C4-2B (cell line): Measurements from ENCODE around the gene GTF3C4.
A peak's percentile ranks its signal among the peaks of the same experiment; 100 is the strongest.

ENCODE experiments used
- H3K27ac ChIP-seq: fragments of 450-650 bp; 2 replicates; pipeline ENCODE4 v1.5.1; 2017
- ZFX ChIP-seq: fragments of 450-650 bp; IDR thresholded peaks from 2 replicates; pipeline ENCODE4 v1.6.1; 2017
- TF ChIP-seq, protein P1 (sequence below): fragments of 450-650 bp; conservative IDR thresholded peaks from 2 replicates; pipeline ENCODE4 v1.5.1; 2017; ENCODE audit warnings: mild to moderate bottlenecking

GTF3C4 gene, protein sequence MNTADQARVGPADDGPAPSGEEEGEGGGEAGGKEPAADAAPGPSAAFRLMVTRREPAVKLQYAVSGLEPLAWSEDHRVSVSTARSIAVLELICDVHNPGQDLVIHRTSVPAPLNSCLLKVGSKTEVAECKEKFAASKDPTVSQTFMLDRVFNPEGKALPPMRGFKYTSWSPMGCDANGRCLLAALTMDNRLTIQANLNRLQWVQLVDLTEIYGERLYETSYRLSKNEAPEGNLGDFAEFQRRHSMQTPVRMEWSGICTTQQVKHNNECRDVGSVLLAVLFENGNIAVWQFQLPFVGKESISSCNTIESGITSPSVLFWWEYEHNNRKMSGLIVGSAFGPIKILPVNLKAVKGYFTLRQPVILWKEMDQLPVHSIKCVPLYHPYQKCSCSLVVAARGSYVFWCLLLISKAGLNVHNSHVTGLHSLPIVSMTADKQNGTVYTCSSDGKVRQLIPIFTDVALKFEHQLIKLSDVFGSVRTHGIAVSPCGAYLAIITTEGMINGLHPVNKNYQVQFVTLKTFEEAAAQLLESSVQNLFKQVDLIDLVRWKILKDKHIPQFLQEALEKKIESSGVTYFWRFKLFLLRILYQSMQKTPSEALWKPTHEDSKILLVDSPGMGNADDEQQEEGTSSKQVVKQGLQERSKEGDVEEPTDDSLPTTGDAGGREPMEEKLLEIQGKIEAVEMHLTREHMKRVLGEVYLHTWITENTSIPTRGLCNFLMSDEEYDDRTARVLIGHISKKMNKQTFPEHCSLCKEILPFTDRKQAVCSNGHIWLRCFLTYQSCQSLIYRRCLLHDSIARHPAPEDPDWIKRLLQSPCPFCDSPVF

GRCh38 chr9:132670457-132671391 is at the start of gene GTF3C4:
TSS of gene GTF3C4 (plus strand) at chr9:132670464. CDS start at chr9:132670599, 135 bp downstream.
- H3K27ac ChIP-seq, result peak within 1 kb of the TSS; percentile 98
- TF ChIP-seq, protein P1, sequence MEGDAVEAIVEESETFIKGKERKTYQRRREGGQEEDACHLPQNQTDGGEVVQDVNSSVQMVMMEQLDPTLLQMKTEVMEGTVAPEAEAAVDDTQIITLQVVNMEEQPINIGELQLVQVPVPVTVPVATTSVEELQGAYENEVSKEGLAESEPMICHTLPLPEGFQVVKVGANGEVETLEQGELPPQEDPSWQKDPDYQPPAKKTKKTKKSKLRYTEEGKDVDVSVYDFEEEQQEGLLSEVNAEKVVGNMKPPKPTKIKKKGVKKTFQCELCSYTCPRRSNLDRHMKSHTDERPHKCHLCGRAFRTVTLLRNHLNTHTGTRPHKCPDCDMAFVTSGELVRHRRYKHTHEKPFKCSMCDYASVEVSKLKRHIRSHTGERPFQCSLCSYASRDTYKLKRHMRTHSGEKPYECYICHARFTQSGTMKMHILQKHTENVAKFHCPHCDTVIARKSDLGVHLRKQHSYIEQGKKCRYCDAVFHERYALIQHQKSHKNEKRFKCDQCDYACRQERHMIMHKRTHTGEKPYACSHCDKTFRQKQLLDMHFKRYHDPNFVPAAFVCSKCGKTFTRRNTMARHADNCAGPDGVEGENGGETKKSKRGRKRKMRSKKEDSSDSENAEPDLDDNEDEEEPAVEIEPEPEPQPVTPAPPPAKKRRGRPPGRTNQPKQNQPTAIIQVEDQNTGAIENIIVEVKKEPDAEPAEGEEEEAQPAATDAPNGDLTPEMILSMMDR, result no peak
- TF ChIP-seq ZFX, result peak; percentile 77

DNA sequence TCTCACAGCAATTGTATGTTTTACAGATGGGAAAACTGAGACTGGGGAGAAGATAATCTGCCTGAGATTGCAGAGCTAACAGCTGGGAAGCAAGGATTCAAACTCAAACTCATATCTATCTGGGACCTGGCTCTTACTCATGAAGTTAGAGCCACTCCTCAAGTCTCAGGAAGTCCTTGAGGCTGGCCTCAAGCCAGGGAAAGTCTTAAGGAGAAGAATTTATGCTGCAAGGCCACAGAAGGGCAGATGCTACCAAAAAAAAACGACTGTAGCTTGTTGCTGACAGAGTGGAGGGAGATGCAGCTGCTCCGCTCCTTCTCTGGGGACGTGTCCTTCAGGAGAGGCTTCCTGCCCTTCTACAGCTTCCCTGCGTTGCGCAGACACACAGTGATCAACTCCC is 48.1 kb upstream of the GTF3C4 start:
- TF ChIP-seq, protein P1, result no peak
- no peak for TF ChIP-seq ZFX
- no peak overlapping the region for H3K27ac ChIP-seq

DNA sequence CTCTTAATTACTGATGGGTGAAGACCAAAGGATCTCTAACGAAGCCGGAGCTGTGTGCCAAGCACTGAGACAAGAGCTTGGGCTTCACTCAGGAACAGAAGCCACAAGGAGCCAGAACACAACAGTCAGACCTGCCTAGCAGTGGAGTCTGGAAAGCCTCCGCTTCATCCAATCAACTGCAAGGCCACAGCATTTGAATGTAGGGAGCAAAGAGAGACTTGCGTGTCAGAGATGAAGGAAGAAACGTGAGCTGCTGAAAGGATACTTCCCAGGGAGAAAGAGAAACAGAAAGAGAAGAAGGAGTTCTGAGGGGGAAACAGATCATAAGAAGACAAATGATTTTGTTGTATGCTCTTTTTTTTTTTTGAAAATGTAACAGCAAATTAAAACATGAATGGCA is 44.0 kb upstream of the GTF3C4 start:
- no peak overlapping the region for H3K27ac ChIP-seq
- no peak for TF ChIP-seq ZFX
- TF ChIP-seq, protein P1, result no peak

- TF ChIP-seq ZFX, result no peak
- TF ChIP-seq, protein P1, result no peak
- no peak overlapping the region for H3K27ac ChIP-seq
Measured at GRCh38 chr9:132627106-132627505, 43.2 kb upstream of the GTF3C4 start.

DNA sequence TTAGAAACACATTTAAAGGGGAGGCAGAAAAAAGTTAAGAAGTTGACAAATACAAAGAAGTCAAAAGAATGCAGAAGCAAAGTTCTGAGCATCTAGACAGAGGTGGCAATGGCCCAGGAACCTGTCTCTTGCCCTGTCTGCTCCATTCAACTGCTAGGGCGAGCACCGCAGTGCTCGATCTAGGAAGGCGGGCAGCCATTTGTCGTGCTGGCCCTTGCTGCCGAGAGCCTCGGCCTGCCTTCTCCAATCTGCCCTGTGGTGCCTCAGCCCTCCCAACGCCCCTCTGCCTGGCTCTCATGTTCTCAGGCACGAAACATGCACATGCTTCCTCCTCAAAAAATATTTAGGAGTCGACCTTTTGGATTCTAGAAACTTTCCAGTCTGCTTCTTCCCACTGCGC is 42.7 kb upstream of the GTF3C4 start:
- no peak overlapping the region for H3K27ac ChIP-seq
- TF ChIP-seq, protein P1, result no peak
- no peak for TF ChIP-seq ZFX

DNA sequence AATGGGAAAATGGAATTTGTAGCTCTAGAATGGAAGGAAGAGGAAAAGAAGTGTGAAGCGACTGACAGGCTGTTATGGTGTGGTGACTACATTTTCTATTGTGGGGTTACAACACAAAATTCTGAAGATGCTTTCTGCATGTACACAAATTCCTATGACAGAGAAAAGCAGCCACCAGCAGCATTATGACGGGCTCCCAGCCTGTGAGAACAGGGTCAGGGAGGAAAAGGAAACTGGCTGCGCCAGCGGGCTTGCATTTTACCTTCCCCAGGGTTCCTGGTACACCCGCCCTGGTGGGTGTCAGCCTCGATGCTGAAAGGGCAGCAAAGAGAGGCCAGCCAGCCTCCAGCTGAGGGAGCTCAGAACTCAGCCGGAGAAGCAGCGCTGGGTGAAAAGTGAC is 41.5 kb upstream of the GTF3C4 start:
- TF ChIP-seq, protein P1, result no peak
- TF ChIP-seq ZFX, result no peak
- H3K27ac ChIP-seq, result no peak overlapping the region
